Myocyte (in vitro differentiated cells): ENCODE results near the gene CACNG6. TPM values are rescaled to one million over a fixed set of nuclear protein-coding genes. Genes with fewer than 3 reads are reported as not detected.

Experiments used
- DNase-seq: peaks from one replicate; pipeline ENCODE4 v3.0.0-alpha.2; 2012; ENCODE audit warnings: low read depth
- total RNA-seq: library from RNA; depleted of rRNA; stranded (reverse); fragments of >200 nt; gene quantifications from 2 replicates; pipeline ENCODE4 v1.2.3, GENCODE V29; 2014

The CACNG6 gene
- total RNA-seq, 1 donor from 2014 or later: 30.8 TPM

DNA sequence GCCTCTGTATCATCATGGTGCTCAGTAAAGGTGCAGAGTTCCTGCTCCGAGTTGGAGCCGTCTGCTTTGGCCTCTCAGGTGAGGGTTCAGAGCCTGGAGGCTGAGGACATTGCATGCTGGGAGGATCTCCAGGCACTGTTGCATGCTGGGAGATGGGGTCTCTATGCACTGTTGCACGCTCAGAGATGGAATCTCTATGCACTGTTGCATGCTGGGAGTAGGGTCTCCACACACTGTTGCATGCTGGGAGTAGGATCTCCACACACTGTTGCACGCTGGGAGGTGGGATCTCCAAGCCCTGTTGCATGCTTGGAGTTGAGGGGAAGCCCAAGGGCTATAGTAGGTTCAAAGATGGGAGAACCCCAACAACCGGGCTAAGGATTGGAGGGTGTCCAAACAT is 8.3 kb downstream of the CACNG6 start:
- DNase-seq: no peak

DNA sequence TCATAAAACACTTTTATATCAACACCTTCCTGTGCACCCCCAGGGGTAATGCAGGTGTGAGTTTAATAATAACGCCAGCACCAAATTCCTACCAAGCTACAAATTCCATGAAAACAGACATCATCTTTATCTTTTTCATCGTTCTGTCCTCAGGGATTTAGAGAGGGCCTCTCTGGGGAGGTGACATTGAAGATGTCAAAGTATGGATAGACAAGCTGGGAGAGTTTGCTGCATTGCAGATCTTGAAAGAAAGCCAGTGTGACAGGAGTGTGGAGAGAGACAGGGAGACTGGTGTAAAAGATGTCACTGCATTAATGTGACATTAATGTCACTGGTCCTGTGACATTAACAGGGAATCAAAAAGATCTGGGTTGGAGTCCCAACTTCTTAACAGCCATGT is 10.1 kb downstream of the CACNG6 start:
- no peak for DNase-seq

DNA sequence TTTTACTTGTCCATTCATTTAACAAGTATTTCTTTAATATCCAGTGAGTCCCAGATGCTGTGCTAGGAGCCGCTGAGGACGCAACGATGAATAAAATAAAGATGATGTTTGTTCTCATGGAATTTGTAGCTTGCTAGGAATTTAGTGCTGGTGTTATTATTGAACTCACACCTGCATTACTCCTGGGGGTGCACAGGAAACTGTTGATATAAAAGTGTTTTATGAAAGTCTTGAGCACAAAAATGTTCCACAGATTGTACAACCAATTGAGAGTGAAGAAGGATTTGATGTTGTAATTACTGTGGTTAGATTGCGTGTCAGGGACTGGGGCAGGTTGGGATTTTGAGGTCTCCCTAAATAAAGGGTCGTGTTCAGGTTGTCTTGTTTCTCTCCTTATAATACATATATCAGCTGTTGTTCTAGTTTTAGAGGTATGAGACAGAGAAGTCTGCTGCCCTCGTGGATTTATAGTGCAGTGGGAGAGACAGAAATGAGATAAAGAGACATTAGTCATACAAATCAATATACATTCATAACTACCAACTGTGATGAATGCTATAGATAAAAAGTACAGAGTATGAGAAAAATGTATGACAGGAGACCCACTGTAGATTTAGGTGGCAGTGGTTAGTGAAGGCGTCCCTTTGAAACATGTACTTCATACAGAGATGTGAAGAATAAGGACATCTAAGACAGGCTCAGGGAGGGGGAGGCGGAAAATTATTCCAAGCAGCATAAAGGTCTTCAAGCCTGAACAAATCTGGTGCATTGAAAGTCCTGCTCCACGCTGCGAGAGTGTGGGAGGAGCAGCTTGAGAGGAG is 11.3 kb downstream of the CACNG6 start:
- DNase-seq: no peak

DNA sequence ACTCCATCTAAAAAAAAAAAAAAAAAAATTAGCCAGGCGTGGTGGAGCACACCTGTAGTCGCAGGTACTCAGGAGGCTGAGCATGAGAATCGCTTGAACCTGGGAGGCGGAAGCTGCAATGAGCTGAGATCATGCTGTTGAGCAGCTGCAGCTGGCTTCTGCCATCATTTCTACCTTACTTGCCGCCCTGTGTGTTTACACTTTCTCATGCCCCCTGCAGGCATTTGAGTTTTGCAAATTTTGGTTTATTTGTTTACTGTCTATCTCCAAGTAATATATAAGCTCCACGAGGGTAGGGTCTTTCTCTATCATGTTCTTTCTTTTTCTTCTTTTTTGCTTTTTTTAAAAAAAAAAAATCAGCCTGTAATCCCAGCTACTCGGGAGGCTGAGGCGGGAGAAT is 18.0 kb downstream of the CACNG6 start:
- no peak for DNase-seq

DNA sequence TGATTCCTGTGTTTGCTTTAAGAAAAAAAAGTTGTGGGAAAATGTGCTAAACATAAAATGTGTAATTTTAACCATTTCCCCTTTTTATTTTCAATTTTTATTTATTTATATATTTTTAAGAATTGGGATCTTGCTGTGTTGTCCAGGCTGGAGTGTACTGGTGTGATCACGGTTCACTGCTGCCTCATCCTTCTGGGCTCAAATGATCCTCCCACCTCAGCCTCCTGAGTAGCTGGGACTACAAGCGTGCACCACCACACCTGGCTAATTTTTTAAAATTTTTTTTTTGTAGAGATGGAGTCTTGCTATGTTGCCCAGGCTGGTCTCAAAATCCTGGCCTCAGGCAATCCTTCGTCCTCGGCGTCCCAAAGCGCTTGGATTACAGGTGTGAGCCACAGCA is 19.0 kb downstream of the CACNG6 start:
- no peak for DNase-seq

DNA sequence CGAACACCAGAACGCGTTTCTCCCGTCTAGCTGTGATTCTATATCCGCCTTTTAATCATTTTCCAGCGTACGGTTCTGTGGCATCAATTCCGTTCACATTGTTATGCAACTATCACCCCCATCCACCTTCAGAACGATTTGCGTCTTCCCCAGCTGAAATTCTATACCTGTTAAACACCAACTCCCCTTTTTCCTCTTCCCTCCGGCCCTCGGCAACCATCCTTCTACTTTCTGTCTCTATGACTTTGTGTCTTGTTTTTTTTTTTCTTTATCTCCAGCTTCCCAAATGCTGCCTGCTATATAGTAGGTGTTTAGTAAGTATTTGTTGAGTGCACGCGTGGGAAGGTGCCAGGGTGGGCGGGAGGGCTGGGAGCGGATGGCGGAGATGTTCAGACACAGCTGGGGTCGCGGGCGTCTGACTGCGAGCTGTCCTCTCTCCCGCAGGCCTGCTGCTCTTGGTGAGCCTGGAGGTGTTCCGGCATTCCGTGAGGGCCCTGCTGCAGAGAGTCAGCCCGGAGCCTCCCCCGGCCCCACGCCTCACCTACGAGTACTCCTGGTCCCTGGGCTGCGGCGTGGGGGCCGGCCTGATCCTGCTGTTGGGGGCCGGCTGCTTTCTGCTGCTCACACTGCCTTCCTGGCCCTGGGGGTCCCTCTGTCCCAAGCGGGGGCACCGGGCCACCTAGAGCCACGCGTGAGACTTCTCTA is 20.2 kb downstream of the CACNG6 start:
- DNase-seq: no peak

DNA sequence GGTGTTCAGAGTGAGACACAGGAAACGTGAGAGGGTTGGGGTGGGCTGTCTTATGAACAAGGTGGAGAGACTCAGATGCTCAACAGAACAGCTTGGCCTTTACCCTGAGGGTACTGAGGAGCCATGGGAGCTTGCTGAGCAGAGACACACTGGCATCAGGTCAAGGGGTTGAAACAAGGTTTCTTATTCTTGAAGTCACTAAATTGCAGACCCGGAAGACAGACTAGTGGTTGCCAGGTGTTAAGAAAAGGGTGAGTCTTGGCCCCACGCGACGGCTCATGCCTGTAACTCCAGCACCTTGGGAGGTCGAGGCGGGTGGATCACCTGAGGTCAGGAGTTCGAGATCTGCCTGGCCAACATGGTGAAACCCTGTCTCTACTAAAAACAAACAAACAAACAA is 22.4 kb downstream of the CACNG6 start:
- no peak for DNase-seq

DNA sequence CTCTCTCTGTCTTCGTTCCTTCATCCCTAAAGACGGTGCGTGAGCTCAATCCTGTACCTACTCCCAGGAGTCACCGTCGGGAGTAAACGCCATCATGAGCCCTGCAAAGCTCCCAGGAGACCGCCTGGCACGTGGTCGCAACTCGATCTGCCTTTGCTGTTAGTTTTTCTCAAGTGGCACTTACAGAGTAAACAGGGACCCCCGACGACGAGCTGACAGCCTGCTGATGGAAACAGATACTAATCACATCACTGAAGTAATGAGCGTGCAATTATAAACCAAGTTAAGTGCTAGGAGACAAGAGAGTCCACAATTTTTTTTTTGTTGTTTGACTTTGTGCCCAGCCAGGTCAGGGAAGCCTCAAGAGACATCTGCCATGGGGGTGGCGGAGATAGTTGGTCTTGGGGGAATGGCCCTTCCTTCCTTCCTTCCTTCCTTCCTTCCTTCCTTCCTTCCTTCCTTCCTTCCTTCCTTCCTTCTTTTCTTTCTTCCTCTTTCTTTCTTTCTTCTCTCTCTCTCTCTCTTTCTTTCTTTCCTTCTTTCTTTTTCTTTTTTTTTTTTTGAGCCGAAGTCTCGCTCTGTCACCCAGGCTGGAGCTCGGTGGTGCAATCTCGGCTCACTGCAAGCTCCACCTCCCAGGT is 23.6 kb downstream of the CACNG6 start:
- DNase-seq: no peak

DNA sequence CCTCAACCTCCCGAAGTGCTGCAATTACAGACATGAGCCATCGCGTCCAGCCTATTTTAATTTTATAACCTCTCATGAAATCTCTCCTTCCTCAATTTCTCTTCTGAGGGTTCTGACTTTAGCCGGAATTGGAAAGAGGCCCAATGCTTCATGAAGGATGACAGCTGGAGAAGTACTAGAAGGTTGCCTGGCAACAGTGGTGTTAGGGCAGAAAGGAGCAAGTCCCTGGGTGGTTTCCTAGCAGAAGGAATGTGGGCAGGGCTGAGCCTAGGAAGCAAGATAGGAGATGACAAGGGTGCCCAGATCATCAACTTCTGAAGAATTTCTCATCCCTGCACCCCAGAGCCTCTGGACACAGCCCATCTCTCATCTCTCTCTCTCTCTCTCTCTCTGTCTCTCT is 25.8 kb downstream of the CACNG6 start:
- DNase-seq: peak; percentile 50

DNA sequence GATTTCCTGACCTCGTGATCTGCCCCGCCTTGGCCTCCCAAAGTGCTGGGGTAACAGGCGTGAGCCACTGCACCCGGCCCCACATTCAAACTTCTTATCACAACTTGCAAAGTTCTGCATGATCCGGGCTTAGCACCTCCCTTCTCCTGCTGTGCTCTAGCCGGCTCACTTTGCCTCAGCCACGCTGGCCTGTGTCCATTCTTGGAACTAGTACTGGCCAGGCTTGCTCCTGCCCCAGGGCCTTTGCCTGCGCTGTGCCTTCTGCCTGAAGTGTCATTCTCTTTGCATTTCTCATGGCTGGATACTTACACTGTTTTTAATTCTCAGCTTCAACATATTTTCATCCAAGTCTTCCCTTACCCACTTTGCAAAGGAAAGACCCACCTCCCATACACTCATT is 29.9 kb downstream of the CACNG6 start:
- DNase-seq: no peak

DNA sequence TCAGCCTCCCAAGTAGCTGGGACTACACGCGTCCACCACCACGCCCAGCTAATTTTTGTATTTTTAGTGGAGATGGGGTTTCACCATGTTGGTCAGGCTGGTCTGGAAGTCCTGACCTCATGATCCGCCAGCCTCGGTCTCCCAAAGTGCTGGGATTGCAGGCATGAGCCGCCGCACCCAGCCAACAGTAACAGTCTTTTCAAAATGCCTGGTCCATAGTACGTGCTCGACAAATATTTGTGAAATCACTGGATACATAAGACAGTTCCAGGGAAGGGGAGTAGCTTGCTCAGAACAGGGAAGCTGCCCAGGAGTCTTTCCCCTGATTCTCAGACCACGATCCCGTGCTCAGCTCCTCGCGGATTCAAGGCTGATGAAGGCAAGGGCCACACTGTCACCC is 30.5 kb downstream of the CACNG6 start:
- DNase-seq: no peak

DNA sequence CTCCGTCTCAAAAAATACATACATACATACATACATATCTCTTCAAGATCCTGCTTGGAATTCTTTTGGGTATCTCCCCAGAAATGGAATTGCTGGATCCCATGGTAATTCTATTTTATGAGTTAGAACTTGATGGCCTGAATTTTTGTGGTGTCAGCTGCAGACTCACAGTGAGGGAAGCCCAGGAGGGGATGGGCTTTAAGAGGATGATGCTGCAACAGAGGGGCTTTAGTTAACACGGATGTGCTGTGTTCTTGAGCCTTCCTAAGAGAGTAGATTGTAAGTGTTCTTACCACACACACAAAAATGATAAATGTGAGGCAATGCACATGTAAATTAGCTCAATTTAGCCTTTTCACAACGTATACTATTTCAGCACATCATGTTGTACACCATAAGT is 31.8 kb downstream of the CACNG6 start:
- no peak for DNase-seq

DNA sequence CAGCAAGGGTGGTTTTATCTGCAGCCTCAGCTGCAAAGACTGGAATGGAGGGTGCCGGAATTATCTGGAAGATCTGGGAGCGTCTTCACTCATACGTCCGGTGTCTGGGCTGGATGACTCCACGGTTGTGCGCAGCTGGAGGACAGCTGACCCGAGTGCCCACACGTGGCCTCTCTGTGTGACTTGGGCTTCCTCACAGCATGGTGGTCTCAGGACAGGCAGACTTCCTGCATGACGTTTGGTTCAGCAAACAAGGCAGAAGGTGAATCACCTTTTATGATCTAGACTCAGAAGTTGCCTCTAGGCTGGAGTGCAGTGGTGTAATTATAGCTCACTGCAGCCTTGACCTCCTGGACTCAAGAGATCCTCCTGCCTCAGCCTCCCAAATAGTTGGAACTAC is 33.2 kb downstream of the CACNG6 start:
- no peak for DNase-seq

DNA sequence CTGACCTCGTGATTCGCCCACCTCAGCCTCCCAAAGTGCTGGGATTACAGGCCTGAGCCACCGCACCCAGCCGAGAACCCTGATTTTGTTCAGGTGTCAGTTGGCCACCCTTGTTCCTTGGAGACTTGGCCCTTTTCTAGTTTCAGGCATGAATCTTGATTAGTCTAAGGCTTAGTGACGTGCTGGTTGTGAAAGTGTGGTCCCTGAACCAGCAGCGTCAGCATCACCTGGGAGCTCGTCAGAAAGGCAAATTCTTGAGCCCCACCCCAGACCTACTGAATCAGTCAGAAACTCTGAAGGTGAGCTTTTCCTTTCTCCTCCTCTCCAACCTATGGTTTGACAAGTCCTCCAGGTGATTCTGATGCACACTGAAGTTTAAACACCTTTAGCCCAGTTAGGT is 35.2 kb downstream of the CACNG6 start:
- DNase-seq: no peak

DNA sequence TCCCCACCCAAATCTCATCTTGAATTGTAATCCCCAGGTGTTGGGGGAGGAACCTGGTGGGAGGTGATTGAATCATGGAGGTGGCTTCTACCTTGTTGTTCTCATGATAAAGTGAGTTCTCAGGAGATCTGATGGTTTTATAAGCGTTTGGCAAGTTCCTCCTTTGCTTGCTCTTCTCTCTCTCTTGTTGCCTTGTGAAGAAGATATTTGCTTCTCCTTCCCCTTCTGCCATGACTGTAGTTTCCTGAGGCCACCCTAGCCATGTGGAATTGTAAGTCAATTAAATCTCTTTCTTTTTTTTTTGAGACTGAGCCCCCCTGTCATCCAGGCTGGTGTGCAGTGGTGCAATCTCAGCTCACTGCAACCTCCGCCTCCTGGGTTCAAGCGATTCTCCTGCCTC is 37.9 kb downstream of the CACNG6 start:
- no peak for DNase-seq

DNA sequence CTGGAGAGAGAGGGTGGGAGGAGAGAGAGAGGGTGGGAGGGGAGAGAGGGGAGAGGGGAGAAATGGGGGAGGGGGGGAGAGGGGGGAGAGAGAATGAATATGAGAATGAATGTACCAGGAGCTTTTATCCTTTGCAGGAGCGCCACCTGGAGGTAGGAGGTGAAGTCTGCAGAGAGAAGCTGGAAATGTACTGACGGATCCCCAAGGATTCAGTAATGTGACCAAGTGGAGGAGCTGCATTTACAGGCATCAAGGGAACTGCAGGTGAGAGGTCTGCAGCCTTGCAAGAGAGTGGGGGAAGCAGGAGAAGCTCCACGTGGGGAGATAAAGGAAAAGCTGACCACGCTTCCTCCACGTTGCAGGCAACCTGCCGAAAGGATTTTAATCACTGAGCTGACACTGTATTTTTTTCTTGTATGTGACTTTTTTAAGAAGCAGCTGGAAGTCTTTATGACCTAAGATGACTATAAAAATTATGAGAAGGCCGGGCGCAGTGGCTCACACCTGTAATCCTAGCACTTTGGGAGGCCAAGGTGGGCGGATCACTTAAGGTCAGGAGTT is 38.6 kb downstream of the CACNG6 start:
- DNase-seq: peak; percentile 77

DNA sequence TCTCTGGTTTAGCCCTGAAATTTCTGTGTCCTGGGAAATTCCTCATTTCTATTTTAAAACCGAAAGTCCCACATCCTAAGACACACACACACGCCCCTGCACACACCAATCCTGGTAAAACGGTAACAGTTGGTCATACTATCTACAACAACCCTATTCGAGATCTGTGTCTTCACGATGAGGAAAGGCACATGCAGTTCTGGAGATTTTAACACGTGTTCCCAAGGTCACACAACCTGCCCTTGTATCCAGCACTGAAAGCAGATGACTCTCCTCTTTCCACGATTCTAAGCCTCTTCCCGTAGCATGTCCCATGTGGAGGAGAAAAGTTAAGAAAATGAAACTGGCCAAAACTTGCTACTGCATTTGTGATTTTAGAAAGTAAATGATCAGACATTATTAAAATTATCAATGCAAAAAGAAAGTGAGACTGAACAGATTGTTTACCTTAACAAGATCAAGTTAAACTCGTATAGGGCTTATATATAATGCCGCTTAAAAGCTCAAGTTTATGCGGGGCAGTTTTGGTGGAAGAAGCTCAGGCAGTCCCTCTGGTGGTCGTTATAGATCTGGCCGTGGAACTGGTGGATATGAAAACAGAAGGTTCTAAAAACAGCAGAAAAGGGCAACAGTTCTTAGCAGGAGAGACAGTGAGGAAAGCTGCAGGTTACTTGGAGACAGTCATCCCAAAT is 39.6 kb downstream of the CACNG6 start:
- peak; percentile 42 for DNase-seq

DNA sequence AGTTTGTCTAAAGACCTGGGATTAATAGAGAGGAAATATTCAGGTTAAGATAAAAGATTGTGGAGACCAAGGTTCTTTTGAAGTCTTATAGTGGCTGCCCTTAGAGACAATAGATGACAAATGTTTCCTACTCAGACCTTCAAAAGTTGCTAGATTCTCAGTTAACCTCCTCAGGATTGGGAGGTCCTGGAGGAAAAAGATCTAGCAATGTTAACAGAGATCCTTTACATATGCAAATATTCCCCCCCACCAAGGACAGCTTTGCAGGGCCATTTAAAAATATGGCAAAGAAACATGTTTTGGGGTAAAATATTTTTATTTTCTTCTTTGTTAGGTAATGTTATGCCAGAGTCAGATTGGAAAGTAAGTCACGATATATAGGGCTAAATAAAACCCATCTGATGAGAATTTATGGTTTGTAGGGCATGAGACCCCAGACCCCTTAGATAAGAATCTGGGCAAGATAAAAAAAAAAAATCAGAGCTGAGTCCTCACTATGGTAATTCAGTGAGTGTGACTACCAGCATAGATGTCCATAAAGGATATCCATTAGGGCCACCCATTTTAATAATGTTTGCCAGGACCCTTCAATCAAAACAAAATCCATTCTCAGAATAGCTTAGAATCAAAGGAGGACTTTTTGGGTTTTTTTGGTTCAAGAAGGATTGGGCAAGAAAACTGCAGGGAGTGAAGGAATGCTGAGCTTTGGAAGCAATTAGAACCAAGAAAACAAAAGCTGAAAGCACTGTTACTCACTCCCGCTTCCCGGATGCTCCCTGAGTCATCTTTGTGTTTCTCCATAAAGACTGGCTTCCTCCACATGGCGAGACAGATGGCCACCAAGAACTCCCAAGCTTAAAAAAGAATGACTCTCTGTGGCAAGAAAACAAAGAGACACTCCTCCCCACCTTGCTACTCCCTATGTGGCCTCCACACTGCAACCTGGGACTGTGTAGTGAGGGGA is 44.1 kb downstream of the CACNG6 start:
- peak; percentile 81 for DNase-seq

DNA sequence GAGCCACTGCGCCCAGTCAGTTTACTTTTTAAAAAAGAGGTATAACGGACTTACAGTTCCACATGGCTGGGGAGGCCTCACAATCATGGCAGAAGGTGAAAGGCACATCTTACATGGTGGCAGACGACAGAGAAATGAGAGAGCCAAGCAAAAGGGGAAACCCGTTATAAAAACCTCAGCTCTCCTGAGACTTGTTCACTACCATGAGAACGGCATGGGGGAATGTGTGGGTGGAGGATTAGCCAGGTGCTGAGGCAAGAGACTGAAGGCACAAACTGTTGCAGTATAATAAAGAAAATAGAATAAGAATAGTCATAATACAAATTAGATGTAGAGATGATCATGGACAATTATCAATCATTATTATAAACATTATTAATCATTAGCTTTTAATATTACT is 45.1 kb downstream of the CACNG6 start:
- peak; percentile 15 for DNase-seq

DNA sequence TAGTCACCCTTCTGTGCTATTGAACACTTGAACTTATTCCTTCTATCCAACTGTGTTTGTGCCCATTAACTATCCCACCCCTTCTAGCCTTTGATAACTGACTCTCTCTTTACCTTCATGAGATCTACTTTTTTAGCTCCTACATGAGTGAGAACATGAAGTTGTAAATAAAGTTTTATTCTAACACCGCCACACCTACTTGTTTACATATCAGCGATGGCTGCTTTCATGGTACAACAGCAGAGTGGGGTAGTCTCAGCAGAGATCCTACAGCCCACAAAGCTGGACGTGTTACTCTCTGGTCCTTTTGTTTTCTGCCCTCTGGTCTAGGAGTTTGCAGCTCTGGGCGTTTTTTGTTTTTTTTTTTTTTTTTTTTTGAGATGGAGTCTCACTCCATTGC is 48.6 kb downstream of the CACNG6 start:
- DNase-seq: no peak
